Coronary artery (tissue), 2 donors: ENCODE measurements around the gene DOHH.

Source experiments
- DNase-seq: peaks from one replicate; pipeline ENCODE4 v3.0.0-alpha.2; 2017; ENCODE audit warnings: low spot score
- H3K27ac ChIP-seq, 2 donors: fragments of 200-600 bp; sonication (generic); one replicate each; pipeline ENCODE4 v1.5.1; 2016 to 2019
- H3K4me3 ChIP-seq: fragments of 200-600 bp; sonication (generic); 2 replicates; pipeline ENCODE4 v1.5.1; 2016; ENCODE audit warnings: mild to moderate bottlenecking, moderate library complexity
- TF ChIP-seq, protein P1 (sequence below): fragments of 200-600 bp; sonication (generic); IDR thresholded peaks from one replicate; pipeline ENCODE4 v1.5.1; 2019; ENCODE audit warnings: antibody characterized with exemption

The DOHH gene

DNA sequence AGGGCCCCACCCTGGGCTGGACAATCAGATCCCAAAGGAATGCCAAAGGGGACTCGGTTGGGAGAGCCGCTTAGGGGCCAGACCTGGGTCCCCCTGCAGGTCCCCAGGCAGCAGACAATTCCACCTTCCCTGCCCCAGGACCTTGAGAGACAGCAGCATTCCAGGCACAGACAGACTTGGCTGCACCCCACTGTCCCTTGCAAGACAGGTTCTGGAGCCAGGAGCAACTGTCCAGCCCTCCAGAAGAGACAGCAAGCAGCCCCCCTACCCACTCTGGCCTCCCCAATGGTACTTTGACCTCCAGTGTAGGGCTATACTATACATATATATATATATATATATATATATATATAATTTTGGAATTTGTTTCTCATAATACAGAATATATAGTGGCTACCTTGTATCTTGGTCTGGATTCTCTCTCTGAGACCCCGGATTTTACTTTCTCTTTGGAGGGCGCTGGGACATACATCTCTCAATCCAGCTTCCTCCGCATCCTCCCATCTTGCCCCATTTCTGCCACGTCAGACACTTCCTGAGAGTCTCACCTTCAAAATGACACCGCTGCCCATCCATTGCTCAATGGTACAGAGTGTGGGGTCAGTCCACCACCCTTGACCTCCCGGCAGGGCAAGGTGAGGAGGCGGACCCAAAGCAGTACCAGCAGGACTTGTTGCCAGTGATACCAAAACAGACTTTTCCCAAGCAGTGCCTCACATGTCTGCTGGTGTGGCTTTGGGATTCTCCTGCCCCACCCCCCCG lies 32.9 kb downstream of the DOHH start:
- TF ChIP-seq, protein P1, sequence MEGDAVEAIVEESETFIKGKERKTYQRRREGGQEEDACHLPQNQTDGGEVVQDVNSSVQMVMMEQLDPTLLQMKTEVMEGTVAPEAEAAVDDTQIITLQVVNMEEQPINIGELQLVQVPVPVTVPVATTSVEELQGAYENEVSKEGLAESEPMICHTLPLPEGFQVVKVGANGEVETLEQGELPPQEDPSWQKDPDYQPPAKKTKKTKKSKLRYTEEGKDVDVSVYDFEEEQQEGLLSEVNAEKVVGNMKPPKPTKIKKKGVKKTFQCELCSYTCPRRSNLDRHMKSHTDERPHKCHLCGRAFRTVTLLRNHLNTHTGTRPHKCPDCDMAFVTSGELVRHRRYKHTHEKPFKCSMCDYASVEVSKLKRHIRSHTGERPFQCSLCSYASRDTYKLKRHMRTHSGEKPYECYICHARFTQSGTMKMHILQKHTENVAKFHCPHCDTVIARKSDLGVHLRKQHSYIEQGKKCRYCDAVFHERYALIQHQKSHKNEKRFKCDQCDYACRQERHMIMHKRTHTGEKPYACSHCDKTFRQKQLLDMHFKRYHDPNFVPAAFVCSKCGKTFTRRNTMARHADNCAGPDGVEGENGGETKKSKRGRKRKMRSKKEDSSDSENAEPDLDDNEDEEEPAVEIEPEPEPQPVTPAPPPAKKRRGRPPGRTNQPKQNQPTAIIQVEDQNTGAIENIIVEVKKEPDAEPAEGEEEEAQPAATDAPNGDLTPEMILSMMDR: no peak
- no peak for DNase-seq
- Histone ChIP-seq H3K4me3 (no peak overlapping the region), H3K27ac (peak overlapping the region; percentile 83 to 89)

DNA sequence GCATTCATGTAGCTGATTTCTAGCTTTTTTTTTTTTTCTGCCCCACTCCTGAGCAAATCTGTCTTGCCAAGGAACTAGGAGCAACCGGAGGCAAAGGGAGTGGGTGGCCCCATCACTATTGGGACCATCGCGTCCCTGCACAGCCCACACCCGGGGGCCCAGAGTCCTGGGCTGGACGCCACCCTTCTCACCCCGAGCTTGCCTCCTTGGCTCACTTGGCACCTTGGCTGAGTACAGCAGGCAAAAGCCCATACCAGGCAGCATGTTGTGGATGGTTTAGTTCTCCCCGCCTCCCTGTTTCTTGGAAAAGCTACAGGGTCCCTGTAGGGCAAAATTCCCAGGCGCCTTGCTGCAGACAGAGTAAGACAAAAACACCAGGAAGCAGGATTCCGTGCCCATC lies 33.8 kb downstream of the DOHH start:
- DNase-seq: peak; percentile 93
- TF ChIP-seq, protein P1: no peak
- no peak overlapping the region for H3K4me3 ChIP-seq
- H3K27ac ChIP-seq: peak overlapping the region; percentile 83 to 89

DNA sequence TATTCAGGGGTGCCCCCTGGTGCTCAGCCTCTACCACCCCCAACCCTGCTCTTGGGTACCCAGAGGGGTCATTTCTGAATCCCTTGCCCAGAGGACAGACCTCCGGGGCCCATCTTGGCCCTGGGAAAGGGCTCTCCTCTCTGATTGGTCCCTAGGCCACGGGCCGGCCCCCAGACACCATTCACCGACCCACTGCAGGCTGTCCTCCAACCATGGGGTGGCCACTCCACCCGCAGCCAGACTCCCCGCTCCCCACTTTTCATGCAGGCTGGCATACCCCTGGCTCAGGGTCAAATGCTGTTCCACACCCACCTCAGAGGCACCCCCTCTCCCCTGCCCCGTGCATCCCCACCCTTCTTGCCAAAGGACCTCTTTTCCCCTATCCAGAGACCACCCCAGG lies 34.9 kb downstream of the DOHH start:
- no peak for DNase-seq
- H3K4me3 ChIP-seq: no peak overlapping the region
- TF ChIP-seq, protein P1: no peak
- peak overlapping the region; percentile 83 to 89 for H3K27ac ChIP-seq

DNA sequence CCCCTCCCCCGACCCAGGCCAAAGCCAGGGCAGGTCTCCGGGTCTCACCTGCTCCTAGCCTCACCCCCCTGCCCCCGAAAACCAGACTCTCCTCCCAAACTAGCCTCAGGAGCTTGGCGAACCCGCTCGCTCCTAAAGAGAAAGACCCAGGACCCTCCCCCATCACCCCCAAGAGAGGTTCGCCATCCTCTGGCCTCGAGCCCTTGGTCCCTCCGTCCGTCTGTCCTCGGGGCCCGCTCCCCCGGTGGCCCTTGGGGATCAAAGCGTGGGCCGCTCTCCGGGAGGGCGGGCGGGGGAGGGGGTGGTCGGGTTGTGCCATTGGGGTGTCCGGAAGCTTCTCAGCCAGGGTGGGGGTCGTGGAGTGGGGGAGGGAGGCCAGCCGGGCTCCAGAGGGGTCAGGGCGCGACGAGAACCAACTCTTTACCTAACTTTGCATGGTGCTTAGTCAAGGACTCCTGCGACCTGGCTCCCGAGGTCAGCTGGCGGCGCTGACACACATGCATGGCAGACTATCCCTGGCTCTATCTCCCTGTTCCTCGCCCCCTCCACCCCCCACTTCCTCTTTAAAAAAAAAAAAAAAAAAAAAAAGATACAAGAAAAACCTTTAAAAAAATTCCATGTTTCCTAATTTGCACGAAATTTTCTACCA lies 35.8 kb downstream of the DOHH start:
- Histone ChIP-seq H3K4me3 (no peak overlapping the region), H3K27ac (peak overlapping the region; percentile 57 to 86)
- TF ChIP-seq, protein P1: no peak
- no peak for DNase-seq

DNA sequence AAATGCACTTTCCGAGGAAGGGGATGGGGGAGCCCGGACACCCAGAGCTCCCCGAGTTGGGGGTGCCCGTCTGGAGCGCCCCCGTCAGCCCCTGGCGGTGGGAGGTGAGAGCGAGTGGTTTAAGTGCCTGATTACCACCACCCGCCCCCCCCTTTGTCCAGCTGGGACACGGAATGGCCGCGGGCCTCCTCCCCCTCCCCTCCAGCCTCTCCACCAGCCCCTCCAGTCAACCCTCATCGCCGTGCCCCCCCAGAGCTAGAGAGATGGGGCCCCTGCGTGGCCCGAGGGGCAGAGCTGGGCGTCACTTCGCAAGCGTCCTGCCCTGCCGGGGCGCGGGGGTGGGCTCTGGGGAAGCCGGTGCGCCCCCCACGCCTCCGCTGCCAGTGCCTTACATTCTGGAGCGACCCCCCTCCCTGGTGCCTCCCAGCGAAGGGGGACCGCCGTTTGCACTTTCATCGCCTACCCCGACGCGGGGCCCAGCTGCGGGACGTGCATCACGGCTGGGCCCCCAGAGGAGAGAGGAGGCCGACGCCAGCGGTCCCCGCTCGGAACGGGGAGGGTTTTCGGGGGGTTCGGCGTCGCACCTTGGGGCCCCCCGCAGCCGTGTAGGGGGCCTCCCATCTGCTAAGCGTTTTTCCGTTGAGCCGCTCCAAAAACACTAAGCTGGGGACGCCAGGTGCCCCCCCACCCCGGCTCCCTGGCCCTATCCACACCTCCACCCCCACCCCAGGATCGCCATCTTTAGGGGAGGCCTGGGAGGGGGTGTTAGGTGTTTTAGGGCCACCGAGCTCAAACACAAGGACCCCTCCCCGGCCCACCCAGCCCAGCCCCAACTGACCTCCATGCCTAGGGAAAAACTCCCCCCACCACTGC lies 36.5 kb downstream of the DOHH start:
- Histone ChIP-seq H3K27ac (peak overlapping the region; percentile 57 to 86), H3K4me3 (no peak overlapping the region)
- TF ChIP-seq, protein P1: no peak
- DNase-seq: no peak

DNA sequence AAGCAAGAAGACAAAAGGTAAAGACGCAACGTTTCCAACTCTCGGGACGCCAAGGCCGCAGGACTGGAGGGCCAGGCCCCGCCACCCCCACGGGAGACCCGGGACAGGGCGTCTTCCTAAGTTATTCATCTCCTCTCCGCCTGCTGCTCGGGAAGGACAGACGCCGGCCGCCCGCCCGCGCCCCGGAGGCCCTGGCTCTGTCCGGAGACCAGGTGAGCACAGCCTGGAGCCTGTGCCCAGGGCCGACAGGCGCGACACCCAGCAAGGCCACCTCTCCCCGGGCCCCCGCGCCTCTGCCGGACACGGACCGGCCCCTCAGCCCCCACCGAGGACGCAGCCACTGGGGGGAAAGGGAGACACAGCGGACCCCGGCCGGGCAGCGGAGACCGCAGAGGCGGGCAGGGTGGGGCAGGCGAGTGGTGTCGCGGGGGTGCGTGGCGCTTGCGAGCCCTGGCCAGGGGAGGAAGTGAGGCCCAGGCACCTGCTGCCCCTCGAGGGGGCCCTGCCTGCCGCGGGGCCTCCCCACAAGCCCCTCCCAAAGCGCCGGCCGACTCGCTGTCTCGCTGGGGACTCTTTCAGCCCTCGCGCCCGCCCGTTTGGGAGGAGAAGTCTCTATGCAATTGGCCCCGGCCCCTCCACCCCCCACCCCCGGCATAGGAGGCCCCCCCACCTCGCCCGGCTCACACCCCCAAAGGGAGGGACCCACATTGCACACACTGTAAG lies 37.3 kb downstream of the DOHH start:
- Histone ChIP-seq H3K27ac (peak overlapping the region; percentile 57 to 86), H3K4me3 (no peak overlapping the region)
- no peak for DNase-seq
- TF ChIP-seq, protein P1: no peak
